A549 (cell line): ENCODE data around the gene CCDC30. TPM values are rescaled to one million over a fixed set of nuclear protein-coding genes. Genes with fewer than 3 reads are reported as not detected.
A peak's percentile ranks its signal among the peaks of the same experiment; 100 is the strongest.

Experiments
- ATAC-seq, 2 experiments: fragments of 200-7000 bp in 1 of 2; fragments of >200 bp in 1 of 2; cut with Nextera tagmentation in 1 of 2; cut with Tn5 transposase in 1 of 2; 3 replicates each; pipeline versions ENCODE4 v1.8.0 to v1.9.1; 2018 to 2020; ENCODE audit warnings: mild to moderate bottlenecking in 1 of 2, moderate library complexity in 1 of 2
- CTCF ChIA-PET: fragments of 300-600 bp; sonication (Branson Sonifier 250); formaldehyde crosslinking; extraction: SDS; loops from one replicate; lab custom pipeline; 2021; ENCODE audit warnings: antibody characterized with exemption, inconsistent platforms; lab: Yijun Ruan, JAX
- POLR2A ChIA-PET: fragments of 350-600 bp; formaldehyde crosslinking; extraction: SDS; loops from one replicate; lab custom pipeline; 2021; ENCODE audit warnings: antibody characterized with exemption, inconsistent platforms; lab: Yijun Ruan, JAX
- DNase-seq, 2 experiments: peaks; one replicate each; pipeline versions ENCODE4 v3.0.0 to v3.0.0-alpha.2; 2011 to 2016; ENCODE audit warnings: low read depth in 1 of 2, low spot score in 1 of 2
- FAIRE-seq: peaks from 2 replicates; lab custom pipeline; 2011; peaks lifted over from hg19 to GRCh38; lab: Jason Lieb, UNC
- H3K27ac ChIP-seq, 2 experiments: fragments of >200 bp; sonication (Bioruptor Twin); formaldehyde crosslinking; 3 replicates each; pipeline ENCODE4 v1.5.1; 2016 to 2017
- H3K4me1 ChIP-seq: fragments of >200 bp; sonication (Bioruptor Twin); formaldehyde crosslinking; 3 replicates; pipeline ENCODE4 v1.6.1; 2016
- H3K4me2 ChIP-seq: fragments of >200 bp; sonication (Bioruptor Twin); formaldehyde crosslinking; 3 replicates; pipeline ENCODE4 v1.6.1; 2016
- H3K4me3 ChIP-seq: fragments of >200 bp; sonication (Bioruptor Twin); formaldehyde crosslinking; 3 replicates; pipeline ENCODE4 v1.5.1; 2016
- H3K9me3 ChIP-seq: fragments of >200 bp; sonication (Bioruptor Twin); formaldehyde crosslinking; 3 replicates; pipeline ENCODE4 v1.6.1; 2016
- BHLHE40 ChIP-seq: IDR thresholded peaks from 2 replicates; pipeline ENCODE4 v1.6.1; 2012; ENCODE audit warnings: low read depth, low read length, inconsistent platforms
- CBX2 ChIP-seq: fragments of 200-600 bp; sonication (generic); IDR thresholded peaks from 2 replicates; pipeline ENCODE4 v1.6.1; 2016; ENCODE audit warnings: low read depth, mild to moderate bottlenecking, borderline replicate concordance
- CBX8 ChIP-seq: fragments of 200-600 bp; sonication (generic); IDR thresholded peaks from 2 replicates; pipeline ENCODE4 v1.6.1; 2016
- CHD2 ChIP-seq: fragments of 150-350 bp; IDR thresholded peaks from 2 replicates; pipeline ENCODE4 v1.6.1; 2014; ENCODE audit warnings: low read length; ENCODE audit not compliant: partially characterized antibody
- CTCF ChIP-seq: fragments of >200 bp; sonication (Bioruptor Twin); formaldehyde crosslinking; IDR thresholded peaks from 3 replicates; pipeline ENCODE4 v1.5.1; 2016
- EHMT2 ChIP-seq: fragments of 200-600 bp; sonication (generic); IDR thresholded peaks from 2 replicates; pipeline ENCODE4 v1.6.1; 2016; ENCODE audit warnings: antibody characterized with exemption, low read depth, mild to moderate bottlenecking, moderate library complexity
- ESRRA ChIP-seq: fragments of 150-350 bp; IDR thresholded peaks from 2 replicates; pipeline ENCODE4 v1.6.1; 2014; ENCODE audit warnings: mild to moderate bottlenecking, low read length, borderline replicate concordance
- GATA3 ChIP-seq: IDR thresholded peaks from 2 replicates; pipeline ENCODE4 v1.6.1; 2012; ENCODE audit warnings: borderline replicate concordance
- HDAC2 ChIP-seq: fragments of 200-600 bp; sonication (generic); IDR thresholded peaks from 2 replicates; pipeline ENCODE4 v1.6.1; 2016
- HMGXB4 ChIP-seq: fragments of 250-450 bp; sonication (Bioruptor Pico); IDR thresholded peaks from 2 replicates; pipeline ENCODE4 v1.5.0; 2021; ENCODE audit warnings: mild to moderate bottlenecking, moderate library complexity, borderline replicate concordance
- HOXB13 ChIP-seq: fragments of 250-450 bp; sonication (Bioruptor Pico); IDR thresholded peaks from 2 replicates; pipeline ENCODE4 v1.5.0; 2020; ENCODE audit warnings: low read depth, mild to moderate bottlenecking, moderate library complexity
- JUN ChIP-seq, 2 experiments: fragments of >200 bp; sonication (Bioruptor Twin); formaldehyde crosslinking; IDR thresholded peaks; 2 replicates in 1 of 2; 3 replicates in 1 of 2; pipeline ENCODE4 v1.6.1; 2016 to 2017
- JUNB ChIP-seq: fragments of >200 bp; sonication (Bioruptor Twin); formaldehyde crosslinking; IDR thresholded peaks from 2 replicates; pipeline ENCODE4 v1.6.1; 2016
- MAFK ChIP-seq: fragments of 450-650 bp; IDR thresholded peaks from 2 replicates; pipeline ENCODE4 v1.6.1; 2014; ENCODE audit not compliant: partially characterized antibody
- MAZ ChIP-seq: fragments of 150-350 bp; IDR thresholded peaks from 2 replicates; pipeline ENCODE4 v1.6.1; 2014; ENCODE audit warnings: antibody characterized with exemption, low read depth, low read length, borderline replicate concordance
- MYC ChIP-seq: IDR thresholded peaks from 2 replicates; pipeline ENCODE4 v1.6.1; 2012; ENCODE audit warnings: mild to moderate bottlenecking, inconsistent platforms, low read length, improper control_type of control experiment, borderline replicate concordance
- POLR2AphosphoS2 ChIP-seq: conservative IDR thresholded peaks from 2 replicates; pipeline ENCODE4 v1.6.1; 2012; ENCODE audit warnings: low read length, improper control_type of control experiment, inconsistent platforms
- RAD21 ChIP-seq, 2 experiments: fragments of >200 bp in 1 of 2; sonication (Bioruptor Twin) in 1 of 2; formaldehyde crosslinking in 1 of 2; IDR thresholded peaks in 1 of 2; conservative IDR thresholded peaks in 1 of 2; 2 replicates in 1 of 2; 3 replicates in 1 of 2; pipeline ENCODE4 v1.6.1; 2012 to 2018; ENCODE audit warnings: inconsistent platforms in 1 of 2
- RARB ChIP-seq: fragments of 250-450 bp; sonication (Bioruptor Pico); IDR thresholded peaks from 2 replicates; pipeline ENCODE4 v1.8.0; 2021; ENCODE audit warnings: mild to moderate bottlenecking, moderate library complexity
- RFX5 ChIP-seq: fragments of 450-650 bp; IDR thresholded peaks from 2 replicates; pipeline ENCODE4 v1.7.1; 2014; ENCODE audit warnings: antibody characterized with exemption, mild to moderate bottlenecking, moderate library complexity
- SMC3 ChIP-seq: fragments of >200 bp; sonication (Bioruptor Twin); formaldehyde crosslinking; IDR thresholded peaks from 3 replicates; pipeline ENCODE4 v1.6.1; 2018; ENCODE audit warnings: inconsistent platforms
- TFCP2L1 ChIP-seq: fragments of 250-450 bp; sonication (Bioruptor Pico); IDR thresholded peaks from 2 replicates; pipeline ENCODE4 v1.5.0; 2021; ENCODE audit warnings: mild to moderate bottlenecking
- USF2 ChIP-seq: fragments of 450-650 bp; IDR thresholded peaks from 2 replicates; pipeline ENCODE4 v1.6.1; 2014; ENCODE audit warnings: antibody characterized with exemption
- ZSCAN20 ChIP-seq: fragments of 250-450 bp; sonication (Bioruptor Pico); IDR thresholded peaks from 2 replicates; pipeline ENCODE4 v1.8.0; 2022; ENCODE audit warnings: mild to moderate bottlenecking, moderate library complexity
- WGBS: methylation state at CpG from one replicate; pipeline ENCODE4 v1.1.6; 2017; ENCODE audit errors: missing lambda C conversion rate; 5-methylcytosine and 5-hydroxymethylcytosine counted together
- polyA plus RNA-seq, 4 experiments: library from polyadenylated mRNA; depleted of rRNA in 3 of 4; stranded (reverse); fragments of >200 nt; fragmentation: RNase III in 1 of 4; extraction: RNeasy Plus Mini Kit Qiagen cat#74134 plus additional on column Dnase treatment in 1 of 4; gene quantifications; 2 replicates in 3 of 4; 3 replicates in 1 of 4; pipeline ENCODE4 v1.2.3, GENCODE V29; 2011 to 2017

CCDC30 gene
- polyA plus RNA-seq, 2 of the 4 experiments (the other 2 are of a cell fraction): 0.75 to 1.6 TPM

GRCh38 chr1:42680055-42680454, 217.0 kb downstream of the CCDC30 start:
- 88% methylated on average over 2 of the region's 2 CpGs for WGBS
- POLR2A ChIA-PET: interaction anchor here (0.6 kb wide), 1 partner anchor 86 kb away, joined by 8 read pairs; no protein-coding TSS in a partner anchor
- no peak overlapping the region for H3K27ac ChIP-seq

GRCh38 chr1:42680921-42681683, 218.0 kb downstream of the CCDC30 start:
- peak overlapping the region; percentile 92 to 98 for H3K27ac ChIP-seq
- H3K9me3 ChIP-seq: no peaks in the 10 kb centered on the region
- peaks cover 26% of the 10 kb centered on the region for H3K4me1 ChIP-seq
- TF ChIP-seq JUNB (no peak), USF2 (0 out of 2 replicates have a peak, but pooled peaks have one; percentile 12)
- peak overlapping the region; percentile 94 for H3K4me3 ChIP-seq
- ATAC-seq (no peak), FAIRE-seq (no peak), DNase-seq (peak in 1 of 2 experiments; percentile 8)
- CTCF ChIA-PET: no interaction called here
- peak overlapping the region; percentile 95 for H3K4me2 ChIP-seq
- POLR2A ChIA-PET: interaction anchor here (0.6 to 1.6 kb wide), 5 partner anchors 12 to 345 kb away, joined by 3 to 4 read pairs (median 3); partner anchors contain the start of gene PPIH
- WGBS: 30% methylated on average over 18 of the region's 18 CpGs

More at GRCh38 chr1:42680055-42680454, 217.0 kb downstream of the CCDC30 start:
- ATAC-seq (no peak), FAIRE-seq (no peak), DNase-seq (no peak)
- no peak for TF ChIP-seq HOXB13 (CRISPR knock-in tag)
- no peak for TF ChIP-seq TFCP2L1 (CRISPR knock-in tag)
- no peak for TF ChIP-seq CTCF
- no peak for TF ChIP-seq CHD2
- no peak for TF ChIP-seq MAZ
- TF ChIP-seq JUN (IDR thresholded peaks at IDR 0.05): no peak
- no peak for TF ChIP-seq MAFK
- no peak for TF ChIP-seq CBX8
- CTCF ChIA-PET: no interaction called here
- 0 out of 3 replicates have a peak overlapping the region, but pooled peaks have one; percentile 95 for H3K4me2 ChIP-seq
- H3K4me1 ChIP-seq: peaks cover 15% of the 10 kb centered on the region; the same call in 2 of the 3 replicates
- no peaks in the 10 kb centered on the region for H3K9me3 ChIP-seq
- H3K4me3 ChIP-seq: no peak overlapping the region

- H3K27ac ChIP-seq: peak within 1 kb of the TSS; percentile 92 to 98
- no peak for FAIRE-seq
- H3K4me3 ChIP-seq: peak within 1 kb of the TSS; percentile 94
- H3K9me3 ChIP-seq: no peaks in the 10 kb centered on the region
- ATAC-seq: peak; percentile 92 to 96
- ChIA-PET CTCF (interaction anchor here (1.7 kb wide), 1 partner anchor 9 kb away, joined by 4 read pairs; no protein-coding TSS in a partner anchor), POLR2A (interaction anchor here (0.5 to 2.4 kb wide), 19 partner anchors 10 to 392 kb away, joined by 3 to 18 read pairs (median 3); partner anchors contain the start of genes C1orf50, CCDC30, P3H1 and PPIH)
- peaks cover 34% of the 10 kb centered on the region for H3K4me1 ChIP-seq
- H3K4me2 ChIP-seq: peak within 1 kb of the TSS; percentile 95
- 0% methylated on average over 22 of the region's 54 CpGs for WGBS
- peak; percentile 95 to 97 for DNase-seq
- TF ChIP-seq MYC: peak; percentile 85
- TF ChIP-seq RARB: no peak
- TF ChIP-seq ZSCAN20 (CRISPR knock-in tag): no peak
- TF ChIP-seq HMGXB4 (CRISPR knock-in tag): no peak
- no peak for TF ChIP-seq RFX5
- TF ChIP-seq EHMT2: no peak
- no peak for TF ChIP-seq HDAC2
- no peak for TF ChIP-seq ESRRA
- no peak for TF ChIP-seq GATA3
- TF ChIP-seq JUNB: no peak
- no peak for TF ChIP-seq SMC3
- no peak for TF ChIP-seq RAD21 (conservative IDR thresholded peaks at IDR 0.05 in 1 of 2, IDR thresholded peaks at IDR 0.05 in 1 of 2)
- TF ChIP-seq BHLHE40: peak; percentile 50; the same call in 1 of the 2 replicates
- TF ChIP-seq CBX2: no peak
- no peak for TF ChIP-seq POLR2AphosphoS2
- TF ChIP-seq CTCF: no peak
- no peak for TF ChIP-seq HOXB13 (CRISPR knock-in tag)
- no peak for TF ChIP-seq CBX8
Measured at GRCh38 chr1:42681741-42682483, 218.8 kb downstream of the CCDC30 start, which contains the start of gene YBX1. YBX1 (plus strand) TSS chr1:42682418; CDS start chr1:42682566, 148 bp downstream.
